Stimulated activated CD8-positive, alpha-beta memory T cell treated with anti-CD3 and anti-CD28 coated beads, Interleukin-7, amount 100 ng/mL, for 4 hours (primary cell): ENCODE data around the gene BATF.

Experiments
- DNase-seq, 2 donors: peaks; one replicate each; pipeline ENCODE4 v3.0.0-alpha.2; 2020; ENCODE audit warnings: low read depth in 2 of 2

The BATF gene

GRCh38 chr14:75595226-75595625 is 73.0 kb downstream of the BATF start:
- DNase-seq: no peak
